ENCODE data around the gene PDE8A.

PDE8A gene

DNA sequence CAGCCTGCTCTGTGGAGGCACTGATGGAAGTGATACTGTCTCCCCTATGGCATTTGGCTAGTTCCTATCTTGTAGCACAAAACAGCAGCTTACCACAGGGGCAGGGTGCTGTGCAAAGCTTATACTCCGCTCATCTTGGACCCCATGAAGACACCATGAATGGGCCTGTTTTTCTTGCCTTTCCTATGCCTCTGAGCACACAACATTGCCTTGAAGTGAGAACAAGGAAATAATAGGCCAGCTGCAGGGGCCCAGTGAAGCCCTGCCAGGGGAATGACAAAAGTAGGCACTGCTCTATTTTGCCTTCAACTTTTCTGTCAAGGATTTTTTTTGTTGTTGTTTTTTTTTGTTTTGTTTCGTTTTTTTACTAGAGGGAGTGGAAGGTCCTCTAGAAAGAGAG lies 110.3 kb downstream of the PDE8A start:
- Histone ChIP-seq H3K27me3 (ENCODE audit: insufficient read depth, low read depth, severe bottlenecking) (no peaks in the 10 kb centered on the region), H3K9me3 (ENCODE audit: severe bottlenecking) (peaks cover 4% of the 10 kb centered on the region), H3K36me3 (peaks cover 16% of the 10 kb centered on the region), H3K27ac (no peak overlapping the region), H3K4me3 (ENCODE audit: low read depth, low read length) (no peak overlapping the region)
- TF ChIP-seq, protein P1, sequence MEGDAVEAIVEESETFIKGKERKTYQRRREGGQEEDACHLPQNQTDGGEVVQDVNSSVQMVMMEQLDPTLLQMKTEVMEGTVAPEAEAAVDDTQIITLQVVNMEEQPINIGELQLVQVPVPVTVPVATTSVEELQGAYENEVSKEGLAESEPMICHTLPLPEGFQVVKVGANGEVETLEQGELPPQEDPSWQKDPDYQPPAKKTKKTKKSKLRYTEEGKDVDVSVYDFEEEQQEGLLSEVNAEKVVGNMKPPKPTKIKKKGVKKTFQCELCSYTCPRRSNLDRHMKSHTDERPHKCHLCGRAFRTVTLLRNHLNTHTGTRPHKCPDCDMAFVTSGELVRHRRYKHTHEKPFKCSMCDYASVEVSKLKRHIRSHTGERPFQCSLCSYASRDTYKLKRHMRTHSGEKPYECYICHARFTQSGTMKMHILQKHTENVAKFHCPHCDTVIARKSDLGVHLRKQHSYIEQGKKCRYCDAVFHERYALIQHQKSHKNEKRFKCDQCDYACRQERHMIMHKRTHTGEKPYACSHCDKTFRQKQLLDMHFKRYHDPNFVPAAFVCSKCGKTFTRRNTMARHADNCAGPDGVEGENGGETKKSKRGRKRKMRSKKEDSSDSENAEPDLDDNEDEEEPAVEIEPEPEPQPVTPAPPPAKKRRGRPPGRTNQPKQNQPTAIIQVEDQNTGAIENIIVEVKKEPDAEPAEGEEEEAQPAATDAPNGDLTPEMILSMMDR (IDR thresholded peaks at IDR 0.05; ENCODE audit: low read depth, low read length): no peak
- DNase-seq: no peak

DNA sequence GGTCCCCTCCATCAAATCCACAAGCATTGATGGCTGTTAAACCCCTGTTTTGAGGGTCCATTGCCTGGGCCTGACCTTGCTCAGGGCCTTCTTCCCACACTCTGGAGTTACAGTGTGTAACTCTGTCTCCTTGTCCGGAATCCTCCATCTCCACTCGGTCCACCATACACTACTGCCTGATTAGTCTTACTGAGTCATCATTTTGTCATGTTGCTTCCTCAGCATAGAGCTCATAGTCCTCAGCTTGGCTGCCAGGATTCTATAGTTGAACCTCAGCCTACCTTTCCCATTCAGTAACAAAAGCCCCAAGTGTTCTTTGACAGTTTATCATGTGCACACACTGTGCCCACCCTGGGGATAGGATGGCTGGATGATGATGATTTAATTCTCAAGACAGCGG lies 113.0 kb downstream of the PDE8A start:
- Histone ChIP-seq H3K9me3 (ENCODE audit: severe bottlenecking) (no peaks in the 10 kb centered on the region), H3K27ac (no peak overlapping the region), H3K4me3 (ENCODE audit: low read depth, low read length) (no peak overlapping the region), H3K27me3 (ENCODE audit: insufficient read depth, low read depth, severe bottlenecking) (no peaks in the 10 kb centered on the region), H3K36me3 (peaks cover 10% of the 10 kb centered on the region; the same call in 1 of the 2 replicates)
- TF ChIP-seq, protein P1 (IDR thresholded peaks at IDR 0.05; ENCODE audit: low read depth, low read length): no peak
- DNase-seq: no peak

DNA sequence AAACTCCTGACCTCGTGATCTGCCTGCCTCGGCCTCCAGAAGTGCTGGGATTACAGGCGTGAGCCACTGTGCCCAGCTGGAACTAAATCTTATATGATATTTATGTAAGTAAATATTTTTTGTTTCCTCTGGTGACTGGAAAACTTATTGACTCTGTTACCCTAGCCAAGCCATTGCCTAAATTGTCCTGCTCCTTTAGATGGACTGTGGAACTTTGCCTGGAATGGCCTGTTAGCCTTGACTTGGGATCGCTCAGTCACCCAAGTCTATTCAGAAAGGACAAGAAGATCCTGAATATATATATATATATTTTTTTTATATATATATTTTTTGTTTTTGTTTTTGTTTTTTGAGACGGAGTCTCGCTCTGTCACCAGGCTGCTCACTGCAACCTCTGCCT lies 113.9 kb downstream of the PDE8A start:
- Histone ChIP-seq H3K9me3 (ENCODE audit: severe bottlenecking) (no peaks in the 10 kb centered on the region), H3K27ac (no peak overlapping the region), H3K36me3 (peaks cover 10% of the 10 kb centered on the region; the same call in 1 of the 2 replicates), H3K4me3 (ENCODE audit: low read depth, low read length) (no peak overlapping the region), H3K27me3 (ENCODE audit: insufficient read depth, low read depth, severe bottlenecking) (no peaks in the 10 kb centered on the region)
- no peak for DNase-seq
- TF ChIP-seq, protein P1 (IDR thresholded peaks at IDR 0.05; ENCODE audit: low read depth, low read length): no peak

DNA sequence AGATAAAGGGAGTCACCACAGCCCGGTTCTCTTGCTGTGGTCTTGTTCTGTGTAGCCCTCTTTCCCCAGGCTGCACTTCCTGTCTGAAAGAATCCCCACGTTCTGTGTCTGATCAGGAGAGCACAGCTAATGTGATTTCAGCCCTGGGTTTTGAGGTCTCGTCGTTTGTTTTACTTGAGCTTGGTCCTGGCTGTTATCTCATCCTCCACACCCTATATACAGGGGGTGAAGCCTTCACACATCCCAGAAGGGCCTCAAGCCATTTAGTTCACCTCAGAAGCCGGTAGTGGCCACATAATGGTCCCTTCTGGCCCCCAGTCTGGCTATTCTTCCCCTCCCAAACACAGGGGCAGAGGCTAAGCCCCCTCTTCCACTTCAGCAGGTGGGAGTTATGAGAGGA lies 115.6 kb downstream of the PDE8A start:
- TF ChIP-seq, protein P1 (IDR thresholded peaks at IDR 0.05; ENCODE audit: low read depth, low read length): no peak

DNA sequence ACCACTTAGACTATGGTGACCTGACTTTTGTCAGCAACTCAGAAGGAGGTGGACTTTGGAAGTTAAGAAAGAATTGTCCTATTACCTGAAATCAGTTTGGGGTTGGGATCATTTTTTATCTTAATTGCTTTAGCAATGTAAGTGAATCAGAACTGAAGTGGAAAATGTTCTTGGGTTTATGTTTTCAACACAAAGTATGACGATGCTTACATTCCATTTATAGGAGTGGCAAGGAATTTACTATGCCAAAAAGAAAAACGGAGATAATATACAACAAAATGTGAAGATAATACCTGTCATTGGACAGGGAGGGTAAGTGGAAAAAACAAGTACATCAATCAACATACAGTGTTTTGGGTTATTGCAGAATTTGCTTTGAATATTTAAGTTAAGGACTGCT lies 116.1 kb downstream of the PDE8A start:
- no peak overlapping the region for H3K27ac ChIP-seq
- no peaks in the 10 kb centered on the region; the same call in none of the 2 replicates for H3K36me3 ChIP-seq
- H3K4me3 ChIP-seq (ENCODE audit: low read depth, low read length): no peak overlapping the region

More for the DNA sequence above, 115.6 kb downstream of the PDE8A start:
- H3K36me3 ChIP-seq: peaks cover 3% of the 10 kb centered on the region
- DNase-seq: no peak
- H3K9me3 ChIP-seq (ENCODE audit: severe bottlenecking): no peaks in the 10 kb centered on the region
- H3K27ac ChIP-seq: no peak overlapping the region
- no peaks in the 10 kb centered on the region for H3K27me3 ChIP-seq (ENCODE audit: insufficient read depth, low read depth, severe bottlenecking)
- no peak overlapping the region for H3K4me3 ChIP-seq (ENCODE audit: low read depth, low read length)

More for the DNA sequence above, 116.1 kb downstream of the PDE8A start:
- TF ChIP-seq, protein P1 (IDR thresholded peaks at IDR 0.05; ENCODE audit: low read depth, low read length): no peak
- no peaks in the 10 kb centered on the region for H3K27me3 ChIP-seq (ENCODE audit: insufficient read depth, low read depth, severe bottlenecking)
- DNase-seq: no peak
- H3K9me3 ChIP-seq (ENCODE audit: severe bottlenecking): no peaks in the 10 kb centered on the region
